HG03460 (cell line): Measurements from ENCODE around the gene PLEKHA1.

ENCODE experiments used
- ATAC-seq: cut with Tn5 transposase; IDR thresholded peaks from one replicate; pipeline ENCODE4 v1.9.1; 2021; ENCODE audit not compliant: unreplicated experiment

The PLEKHA1 gene

GRCh38 chr10:122374237-122374858 is at the start of gene PLEKHA1:
PLEKHA1 (plus strand) TSS chr10:122374708; CDS start chr10:122393201, 18,493 bp downstream.
- ATAC-seq, result peak; percentile 90

- ATAC-seq, result no peak
Measured at GRCh38 chr10:122325235-122325634, 49.3 kb upstream of the PLEKHA1 start.

GRCh38 chr10:122326385-122326784 is 48.1 kb upstream of the PLEKHA1 start:
- ATAC-seq, result no peak

GRCh38 chr10:122326806-122327205 is 47.7 kb upstream of the PLEKHA1 start:
- no peak for ATAC-seq

GRCh38 chr10:122327237-122328206 is 47.0 kb upstream of the PLEKHA1 start:
- no peak for ATAC-seq

GRCh38 chr10:122328676-122329075 is 45.8 kb upstream of the PLEKHA1 start:
- no peak for ATAC-seq

GRCh38 chr10:122329416-122329815 is 45.1 kb upstream of the PLEKHA1 start:
- ATAC-seq, result no peak

- ATAC-seq, result no peak
Measured at GRCh38 chr10:122331100-122331499, 43.4 kb upstream of the PLEKHA1 start.

- ATAC-seq, result no peak
Measured at GRCh38 chr10:122331615-122332446, 42.7 kb upstream of the PLEKHA1 start.

GRCh38 chr10:122333037-122333436 is 41.5 kb upstream of the PLEKHA1 start:
- ATAC-seq, result no peak

- no peak for ATAC-seq
Measured at GRCh38 chr10:122336332-122336731, 38.2 kb upstream of the PLEKHA1 start.

- no peak for ATAC-seq
Measured at GRCh38 chr10:122336961-122337360, 37.5 kb upstream of the PLEKHA1 start.

- no peak for ATAC-seq
Measured at GRCh38 chr10:122338609-122339441, 35.7 kb upstream of the PLEKHA1 start.

- ATAC-seq, result no peak
Measured at GRCh38 chr10:122341141-122341810, 33.2 kb upstream of the PLEKHA1 start.

GRCh38 chr10:122342293-122343134 is 32.0 kb upstream of the PLEKHA1 start:
- ATAC-seq, result no peak

GRCh38 chr10:122343135-122343800 is 31.2 kb upstream of the PLEKHA1 start:
- ATAC-seq, result no peak

- ATAC-seq, result no peak
Measured at GRCh38 chr10:122343936-122344335, 30.6 kb upstream of the PLEKHA1 start.

- no peak for ATAC-seq
Measured at GRCh38 chr10:122344741-122345258, 29.7 kb upstream of the PLEKHA1 start.
